Psoas muscle (tissue), 8 donors: Measurements from ENCODE around the gene ANKRD60. TPM values are rescaled to one million over a fixed set of nuclear protein-coding genes. Genes with fewer than 3 reads are reported as not detected.

Experiments
- ATAC-seq, 4 donors: fragments of 200-7000 bp; cut with Tn5 transposase; one replicate each; pipeline ENCODE4 v1.9.1; 2020; ENCODE audit warnings: moderate library complexity in 3 of 4, mild to moderate bottlenecking in 2 of 4
- DNase-seq, 2 donors: peaks; one replicate each; pipeline ENCODE4 v3.0.0-alpha.2; 2020
- H3K27ac ChIP-seq: fragments of 200-600 bp; one replicate; pipeline ENCODE4 v1.8.0; 2022
- H3K27me3 ChIP-seq, 3 donors: fragments of 200-600 bp in 1 of 3; one replicate each; pipeline versions ENCODE4 v1.6.1 to v1.8.0; 2013 to 2022; ENCODE audit warnings: low read length in 2 of 3, mild to moderate bottlenecking in 2 of 3, moderate library complexity in 1 of 3; ENCODE audit not compliant: insufficient read depth in 3 of 3
- H3K36me3 ChIP-seq, 2 donors: fragments of 200-600 bp in 1 of 2; one replicate each; pipeline versions ENCODE4 v1.6.1 to v1.8.0; 2013 to 2022; ENCODE audit warnings: low read depth in 1 of 2, mild to moderate bottlenecking in 1 of 2, moderate library complexity in 1 of 2; ENCODE audit not compliant: insufficient read depth in 1 of 2
- H3K4me1 ChIP-seq: fragments of 200-600 bp; one replicate; pipeline ENCODE4 v1.8.0; 2022
- H3K4me3 ChIP-seq: fragments of 200-600 bp; one replicate; pipeline ENCODE4 v1.8.0; 2022; ENCODE audit warnings: mild to moderate bottlenecking
- H3K9me3 ChIP-seq: fragments of 200-600 bp; one replicate; pipeline ENCODE4 v1.8.0; 2022
- CTCF ChIP-seq: fragments of 200-600 bp; IDR thresholded peaks from one replicate; pipeline ENCODE4 v1.8.0; 2022; ENCODE audit warnings: antibody characterized with exemption
- WGBS, 3 donors: extraction: QIAGEN DNeasy Blood & Tissue Kit; methylation state at CpG; one replicate each; pipeline versions ENCODE4 v1.1.6 to v1.1.7; 2013; 5-methylcytosine and 5-hydroxymethylcytosine counted together
- intact Hi-C, 2 donors: fragments of 100-400 bp; cut with DNase I; formaldehyde crosslinking; loops; one replicate each; pipeline versions ENCODE4 v1.11.0 to v1.14.2; 2022
- polyA plus RNA-seq, 3 donors: library from polyadenylated mRNA; stranded (reverse); fragments of 200-250 nt; gene quantifications; one replicate each; pipeline ENCODE4 v1.2.3, GENCODE V29; 2013
- total RNA-seq, 4 donors: library from RNA; stranded (reverse); fragmentation: NEBNext Ultra II Directional in 2 of 4; extraction: Animal tissue kit (Norgen Biotek cat#: 25700) in 2 of 4; gene quantifications; one replicate each; pipeline versions ENCODE4 v1.2.1 to v1.2.4, GENCODE V29; 2021 to 2023
- donor health status: healthy with polysubstance abuse.
- donor health status: DM: no; HTN: no; CAD: no; lungs with moderate emphysema.
- donor health status: Bipolar disorder and iron deficiency.
- donor health status: healthy.
- donor health status: DM: yes; HTN: yes; CAD: no.
- donor health status: DM: no; HTN: no; CAD: no.
- donor health status: DM: no; HTN: no; CAD: no.
- donor health status: DM: yes; HTN: yes; CAD: no.

The ANKRD60 gene
- total and polyA plus RNA-seq, 7 donors = not detected

DNA sequence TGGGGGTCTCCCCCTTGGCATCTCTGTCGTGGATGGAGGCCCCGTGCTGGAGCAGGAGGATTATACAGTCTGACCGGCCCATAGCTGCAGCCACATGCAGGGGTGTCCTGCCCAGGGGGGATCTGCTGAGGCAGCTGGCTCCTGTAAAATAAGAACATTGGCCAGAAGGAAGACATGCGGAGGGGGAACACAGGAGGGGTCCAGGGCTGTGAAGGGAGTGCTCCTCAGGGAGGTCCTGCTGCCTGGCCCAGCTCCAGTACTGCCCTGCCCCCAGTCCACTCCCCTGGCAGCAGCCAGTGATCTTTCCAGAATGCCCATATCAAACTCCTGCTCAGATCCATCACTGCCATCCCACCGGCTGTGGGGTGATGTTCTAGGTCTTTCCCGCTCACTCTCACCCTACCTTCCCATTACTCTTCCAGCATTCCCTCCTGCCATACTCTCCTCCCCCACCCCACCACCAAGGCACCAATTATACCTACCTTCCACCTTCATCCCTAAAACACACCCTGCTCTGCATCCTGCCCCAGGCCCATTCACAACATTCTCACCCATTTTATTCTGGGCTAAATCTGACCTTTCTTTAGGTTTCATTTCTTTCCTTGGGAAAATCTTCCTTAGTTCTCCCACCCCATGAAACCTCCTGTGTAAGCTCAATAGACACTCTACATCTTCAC is 9.7 kb downstream of the ANKRD60 start:
- intact Hi-C loops = no loop called here
- H3K4me3 ChIP-seq = no peak overlapping the region
- WGBS, 3 donors = 47 to 63% (median 50%) methylated on average over 5 to 6 of the region's 6 CpGs
- ATAC-seq = no peak
- no peak for DNase-seq
- peaks cover 0 to 74% (median 19%) of the 10 kb centered on the region in 3 donors for H3K27me3 ChIP-seq
- no peak overlapping the region for H3K27ac ChIP-seq
- no peaks in the 10 kb centered on the region for H3K36me3 ChIP-seq
- no peaks in the 10 kb centered on the region for H3K4me1 ChIP-seq
- no peak for TF ChIP-seq CTCF
- H3K9me3 ChIP-seq = no peaks in the 10 kb centered on the region

DNA sequence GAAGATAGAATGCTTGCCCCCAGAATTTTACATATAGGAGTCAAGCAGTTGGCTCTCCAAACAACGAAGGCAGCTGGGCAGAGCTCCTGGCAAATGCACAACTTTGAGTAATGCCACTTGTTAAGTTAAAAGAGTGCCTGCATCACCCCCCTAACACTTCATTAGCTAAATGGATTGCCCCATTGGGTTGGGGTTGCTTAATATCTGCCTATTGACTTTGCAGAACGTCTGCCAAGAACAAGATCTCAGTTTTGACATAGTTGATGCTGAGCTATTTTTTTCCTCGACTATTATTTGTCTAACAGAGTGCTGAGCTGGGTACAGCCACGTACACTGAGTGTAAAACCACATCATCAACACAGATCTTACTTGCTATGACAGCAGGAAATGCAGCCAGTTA is 12.1 kb downstream of the ANKRD60 start:
- no peak for TF ChIP-seq CTCF
- Histone ChIP-seq H3K27ac (no peak overlapping the region), H3K4me3 (no peak overlapping the region), H3K36me3 (no peaks in the 10 kb centered on the region), H3K9me3 (no peaks in the 10 kb centered on the region), H3K4me1 (no peaks in the 10 kb centered on the region), H3K27me3 (peaks cover 0 to 50% (median 16%) of the 10 kb centered on the region in 3 donors)
- ATAC-seq (no peak), DNase-seq (no peak)
- intact Hi-C loops = no loop called here
- 33 to 39% (median 38%) methylated on average over 4 of the region's 4 CpGs for WGBS, 3 donors

DNA sequence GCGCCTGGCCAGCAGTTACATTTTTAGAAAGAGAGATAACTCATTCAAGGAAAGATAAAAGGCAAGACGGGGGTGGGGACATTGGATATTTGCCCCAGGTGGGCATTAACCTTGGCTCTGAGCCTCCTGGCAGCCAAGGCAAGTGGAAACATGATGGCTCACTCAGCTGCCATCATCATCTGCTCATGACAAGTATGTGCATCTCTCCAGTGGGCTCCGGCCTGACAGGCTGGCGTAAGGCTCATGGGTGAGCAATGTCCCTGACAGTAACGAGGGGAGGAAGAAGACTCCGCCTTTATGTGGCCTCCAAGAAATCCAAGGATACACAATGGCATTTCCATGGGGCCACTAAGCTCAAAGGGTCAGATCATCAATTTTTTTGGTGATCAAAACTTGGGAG is 13.3 kb downstream of the ANKRD60 start:
- ATAC-seq (no peak), DNase-seq (no peak)
- intact Hi-C loops = no loop called here
- no peaks in the 10 kb centered on the region for H3K9me3 ChIP-seq
- WGBS, 3 donors = 84 to 93% (median 87%) methylated on average over 6 of the region's 6 CpGs
- peaks cover 0 to 49% (median 15%) of the 10 kb centered on the region in 3 donors for H3K27me3 ChIP-seq
- no peaks in the 10 kb centered on the region for H3K36me3 ChIP-seq
- no peaks in the 10 kb centered on the region for H3K4me1 ChIP-seq
- H3K4me3 ChIP-seq = no peak overlapping the region
- TF ChIP-seq CTCF = no peak
- H3K27ac ChIP-seq = no peak overlapping the region

- no peak for DNase-seq
- H3K27me3 ChIP-seq = peaks cover 0 to 42% (median 12%) of the 10 kb centered on the region in 3 donors
- no peak for ATAC-seq
- no peak for TF ChIP-seq CTCF
- intact Hi-C loops = no loop called here
- 80 to 90% (median 88%) methylated on average over 8 of the region's 8 CpGs for WGBS, 3 donors
- no peaks in the 10 kb centered on the region for H3K4me1 ChIP-seq
- H3K9me3 ChIP-seq = no peaks in the 10 kb centered on the region
- H3K4me3 ChIP-seq = no peak overlapping the region
- H3K27ac ChIP-seq = no peak overlapping the region
- H3K36me3 ChIP-seq = no peaks in the 10 kb centered on the region
Observed at GRCh38 chr20:58214310-58214709, 14.1 kb downstream of the ANKRD60 start.

DNA sequence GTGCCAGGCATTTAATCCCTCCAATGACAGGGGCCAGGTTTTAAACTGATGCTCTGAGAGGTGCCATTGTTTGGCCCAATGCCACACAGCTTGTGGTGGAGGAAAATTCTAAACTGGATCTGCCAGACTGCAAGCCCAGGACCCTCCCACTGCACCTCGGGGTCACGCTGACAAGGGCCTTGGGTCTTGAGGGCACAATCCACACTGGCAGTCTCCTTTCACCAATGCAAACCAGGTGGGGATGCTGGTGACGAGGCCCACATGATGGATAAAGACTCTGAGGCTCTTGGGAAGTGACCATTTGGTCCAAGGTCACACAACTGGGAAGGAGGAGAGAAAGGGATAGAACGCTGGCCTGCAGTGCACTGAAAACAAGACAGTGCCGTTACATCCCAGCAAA is 14.7 kb downstream of the ANKRD60 start:
- intact Hi-C loops = no loop called here
- DNase-seq = no peak

More for the DNA sequence above, 14.7 kb downstream of the ANKRD60 start:
- H3K4me3 ChIP-seq = no peak overlapping the region
- no peaks in the 10 kb centered on the region for H3K4me1 ChIP-seq
- 61 to 68% (median 66%) methylated on average over 5 of the region's 5 CpGs for WGBS, 3 donors
- ATAC-seq = no peak
- H3K27ac ChIP-seq = no peak overlapping the region
- no peak for TF ChIP-seq CTCF
- no peaks in the 10 kb centered on the region for H3K9me3 ChIP-seq
- no peaks in the 10 kb centered on the region for H3K36me3 ChIP-seq
- H3K27me3 ChIP-seq = peaks cover 0 to 36% (median 8%) of the 10 kb centered on the region in 3 donors
